ENCODE measurements around the gene RPL9.

GRCh38 chr4:39451423-39452023, 7.2 kb downstream of the RPL9 start:
- TF ChIP-seq CTCF (optimal IDR thresholded peaks at IDR 0.05 in 1 of 3, IDR thresholded peaks at IDR 0.05 in 1 of 3, conservative IDR thresholded peaks at IDR 0.05 in 1 of 3; ENCODE audit: extremely low read depth in 1 of 3, insufficient read depth in 2 of 3, low read length in 3 of 3) (no peak), EZH2 (IDR thresholded peaks at IDR 0.05; ENCODE audit: low read length) (no peak)
